ENCODE data around the gene RXRA. TPM values are rescaled to one million over a fixed set of nuclear protein-coding genes. Genes with fewer than 3 reads are reported as not detected.

RXRA gene
- total and polyA plus RNA-seq, 2 of the 13 experiments (the other 11 are each of a cell fraction or from before 2014, with no cell fraction given), result 18.9 to 29.2 TPM

DNA sequence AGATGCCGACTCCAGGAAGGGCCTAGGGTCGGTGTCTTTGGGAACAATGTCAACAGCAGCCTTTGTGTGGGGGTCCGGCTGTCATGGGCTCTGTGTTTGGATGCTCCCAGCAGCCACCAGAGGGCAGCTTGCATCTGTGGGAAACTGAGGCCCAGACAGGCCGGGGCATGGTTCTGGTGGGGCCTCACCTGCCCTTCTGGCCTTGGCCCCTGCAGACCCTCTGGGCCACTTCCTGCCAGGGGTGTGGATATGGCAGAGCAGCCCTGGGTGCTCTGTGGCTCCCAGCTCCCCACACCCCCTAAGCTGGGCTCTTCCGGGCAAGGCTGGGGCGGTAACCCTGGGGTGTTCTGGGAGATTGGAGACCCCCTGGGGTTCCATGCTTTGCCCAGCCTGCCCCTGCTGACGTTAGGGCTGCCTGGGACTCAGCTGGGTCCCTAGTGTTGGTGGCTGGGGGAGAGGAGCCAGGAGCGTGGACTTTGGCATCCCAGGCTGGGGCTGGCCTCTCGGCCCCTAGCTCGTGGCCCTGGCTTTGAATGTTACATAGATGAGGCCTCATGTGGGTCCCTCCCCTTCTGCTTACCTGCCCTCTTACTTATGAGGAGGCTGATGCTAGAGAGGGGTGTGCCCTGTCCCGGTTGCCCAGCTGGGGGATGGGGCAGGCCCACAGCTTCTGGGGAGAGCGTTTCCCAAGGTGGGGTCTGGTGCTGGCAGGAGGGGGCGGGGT is 38.3 kb downstream of the RXRA start (continued):
- TF ChIP-seq, protein P1, sequence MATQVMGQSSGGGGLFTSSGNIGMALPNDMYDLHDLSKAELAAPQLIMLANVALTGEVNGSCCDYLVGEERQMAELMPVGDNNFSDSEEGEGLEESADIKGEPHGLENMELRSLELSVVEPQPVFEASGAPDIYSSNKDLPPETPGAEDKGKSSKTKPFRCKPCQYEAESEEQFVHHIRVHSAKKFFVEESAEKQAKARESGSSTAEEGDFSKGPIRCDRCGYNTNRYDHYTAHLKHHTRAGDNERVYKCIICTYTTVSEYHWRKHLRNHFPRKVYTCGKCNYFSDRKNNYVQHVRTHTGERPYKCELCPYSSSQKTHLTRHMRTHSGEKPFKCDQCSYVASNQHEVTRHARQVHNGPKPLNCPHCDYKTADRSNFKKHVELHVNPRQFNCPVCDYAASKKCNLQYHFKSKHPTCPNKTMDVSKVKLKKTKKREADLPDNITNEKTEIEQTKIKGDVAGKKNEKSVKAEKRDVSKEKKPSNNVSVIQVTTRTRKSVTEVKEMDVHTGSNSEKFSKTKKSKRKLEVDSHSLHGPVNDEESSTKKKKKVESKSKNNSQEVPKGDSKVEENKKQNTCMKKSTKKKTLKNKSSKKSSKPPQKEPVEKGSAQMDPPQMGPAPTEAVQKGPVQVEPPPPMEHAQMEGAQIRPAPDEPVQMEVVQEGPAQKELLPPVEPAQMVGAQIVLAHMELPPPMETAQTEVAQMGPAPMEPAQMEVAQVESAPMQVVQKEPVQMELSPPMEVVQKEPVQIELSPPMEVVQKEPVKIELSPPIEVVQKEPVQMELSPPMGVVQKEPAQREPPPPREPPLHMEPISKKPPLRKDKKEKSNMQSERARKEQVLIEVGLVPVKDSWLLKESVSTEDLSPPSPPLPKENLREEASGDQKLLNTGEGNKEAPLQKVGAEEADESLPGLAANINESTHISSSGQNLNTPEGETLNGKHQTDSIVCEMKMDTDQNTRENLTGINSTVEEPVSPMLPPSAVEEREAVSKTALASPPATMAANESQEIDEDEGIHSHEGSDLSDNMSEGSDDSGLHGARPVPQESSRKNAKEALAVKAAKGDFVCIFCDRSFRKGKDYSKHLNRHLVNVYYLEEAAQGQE (IDR thresholded peaks at IDR 0.05; ENCODE audit: borderline replicate concordance in 1 of 2, low read depth in 1 of 2, low read length in 2 of 2), result 0 out of 4 replicates have a peak, but pooled peaks of 1 of the 2 experiments have one; percentile 31
- TF ChIP-seq, protein P2, sequence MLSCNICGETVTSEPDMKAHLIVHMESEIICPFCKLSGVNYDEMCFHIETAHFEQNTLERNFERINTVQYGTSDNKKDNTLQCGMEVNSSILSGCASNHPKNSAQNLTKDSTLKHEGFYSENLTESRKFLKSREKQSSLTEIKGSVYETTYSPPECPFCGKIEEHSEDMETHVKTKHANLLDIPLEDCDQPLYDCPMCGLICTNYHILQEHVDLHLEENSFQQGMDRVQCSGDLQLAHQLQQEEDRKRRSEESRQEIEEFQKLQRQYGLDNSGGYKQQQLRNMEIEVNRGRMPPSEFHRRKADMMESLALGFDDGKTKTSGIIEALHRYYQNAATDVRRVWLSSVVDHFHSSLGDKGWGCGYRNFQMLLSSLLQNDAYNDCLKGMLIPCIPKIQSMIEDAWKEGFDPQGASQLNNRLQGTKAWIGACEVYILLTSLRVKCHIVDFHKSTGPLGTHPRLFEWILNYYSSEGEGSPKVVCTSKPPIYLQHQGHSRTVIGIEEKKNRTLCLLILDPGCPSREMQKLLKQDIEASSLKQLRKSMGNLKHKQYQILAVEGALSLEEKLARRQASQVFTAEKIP (CRISPR knock-in tag; IDR thresholded peaks at IDR 0.05; ENCODE audit: borderline replicate concordance), result no peak
- TF ChIP-seq ZNF230 (CRISPR knock-in tag; IDR thresholded peaks at IDR 0.05) (peak; percentile 64; the same call in 1 of the 2 replicates), TBX2 (CRISPR knock-in tag; IDR thresholded peaks at IDR 0.05; ENCODE audit: borderline replicate concordance) (peak; percentile 42; the same call in 1 of the 2 replicates), ZFP90 (CRISPR knock-in tag; IDR thresholded peaks at IDR 0.05; ENCODE audit: borderline replicate concordance) (no peak), ZNF546 (CRISPR knock-in tag; conservative IDR thresholded peaks at IDR 0.05) (peak; percentile 84; the same call in 1 of the 2 replicates), KLF16 (CRISPR knock-in tag; IDR thresholded peaks at IDR 0.05) (peak in 1 of 2 experiments; percentile 51; a peak in 1 of 4 replicates), KAT7 (CRISPR knock-in tag; IDR thresholded peaks at IDR 0.05; ENCODE audit: borderline replicate concordance) (0 out of 2 replicates have a peak, but pooled peaks have one; percentile 30), ZSCAN9 (CRISPR knock-in tag; IDR thresholded peaks at IDR 0.05; ENCODE audit: borderline replicate concordance) (0 out of 2 replicates have a peak, but pooled peaks have one; percentile 17), KMT2B (CRISPR knock-in tag; IDR thresholded peaks at IDR 0.05) (no peak), EP300 (IDR thresholded peaks at IDR 0.05; ENCODE audit: low read depth in 2 of 2, low read length in 2 of 2) (peak; percentile 31 to 49; a peak in 2 of 4 replicates), EP300 (CRISPR knock-in tag; IDR thresholded peaks at IDR 0.05; ENCODE audit: borderline replicate concordance) (no peak), HNRNPL (IDR thresholded peaks at IDR 0.05; ENCODE audit: low read depth, low read length) (peak; percentile 89), KDM2A (CRISPR knock-in tag; IDR thresholded peaks at IDR 0.05; ENCODE audit: borderline replicate concordance, low read depth) (peak; percentile 30; the same call in 1 of the 2 replicates), HDAC1 (CRISPR knock-in tag; IDR thresholded peaks at IDR 0.05) (peak; percentile 56; the same call in 1 of the 2 replicates), ISL2 (CRISPR knock-in tag; IDR thresholded peaks at IDR 0.05) (no peak)
- TF ChIP-seq, protein P3, sequence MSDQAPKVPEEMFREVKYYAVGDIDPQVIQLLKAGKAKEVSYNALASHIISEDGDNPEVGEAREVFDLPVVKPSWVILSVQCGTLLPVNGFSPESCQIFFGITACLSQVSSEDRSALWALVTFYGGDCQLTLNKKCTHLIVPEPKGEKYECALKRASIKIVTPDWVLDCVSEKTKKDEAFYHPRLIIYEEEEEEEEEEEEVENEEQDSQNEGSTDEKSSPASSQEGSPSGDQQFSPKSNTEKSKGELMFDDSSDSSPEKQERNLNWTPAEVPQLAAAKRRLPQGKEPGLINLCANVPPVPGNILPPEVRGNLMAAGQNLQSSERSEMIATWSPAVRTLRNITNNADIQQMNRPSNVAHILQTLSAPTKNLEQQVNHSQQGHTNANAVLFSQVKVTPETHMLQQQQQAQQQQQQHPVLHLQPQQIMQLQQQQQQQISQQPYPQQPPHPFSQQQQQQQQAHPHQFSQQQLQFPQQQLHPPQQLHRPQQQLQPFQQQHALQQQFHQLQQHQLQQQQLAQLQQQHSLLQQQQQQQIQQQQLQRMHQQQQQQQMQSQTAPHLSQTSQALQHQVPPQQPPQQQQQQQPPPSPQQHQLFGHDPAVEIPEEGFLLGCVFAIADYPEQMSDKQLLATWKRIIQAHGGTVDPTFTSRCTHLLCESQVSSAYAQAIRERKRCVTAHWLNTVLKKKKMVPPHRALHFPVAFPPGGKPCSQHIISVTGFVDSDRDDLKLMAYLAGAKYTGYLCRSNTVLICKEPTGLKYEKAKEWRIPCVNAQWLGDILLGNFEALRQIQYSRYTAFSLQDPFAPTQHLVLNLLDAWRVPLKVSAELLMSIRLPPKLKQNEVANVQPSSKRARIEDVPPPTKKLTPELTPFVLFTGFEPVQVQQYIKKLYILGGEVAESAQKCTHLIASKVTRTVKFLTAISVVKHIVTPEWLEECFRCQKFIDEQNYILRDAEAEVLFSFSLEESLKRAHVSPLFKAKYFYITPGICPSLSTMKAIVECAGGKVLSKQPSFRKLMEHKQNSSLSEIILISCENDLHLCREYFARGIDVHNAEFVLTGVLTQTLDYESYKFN (CRISPR knock-in tag; conservative IDR thresholded peaks at IDR 0.05), result peak; percentile 91
